ENCODE data around the gene TST. TPM values are rescaled to one million over a fixed set of nuclear protein-coding genes. Genes with fewer than 3 reads are reported as not detected.

TST gene
- total and polyA plus RNA-seq, 2 donors, result 13.8 to 17.1 TPM

- Histone ChIP-seq H3K36me3 (ENCODE audit: control insufficient read depth in 2 of 2, insufficient read depth in 2 of 2, low read length in 1 of 2) (no peaks in the 10 kb centered on the region), H3K27ac (ENCODE audit: low read depth in 1 of 2, low read length in 1 of 2) (no peak overlapping the region), H3K27me3 (ENCODE audit: control insufficient read depth in 2 of 2, insufficient read depth in 1 of 2, low read length in 1 of 2) (peaks cover 2 to 23% of the 10 kb centered on the region in 2 donors), H3K4me3 (ENCODE audit: low read length in 2 of 2) (no peak overlapping the region), H3K4me1 (ENCODE audit: control insufficient read depth in 2 of 2, insufficient read depth in 2 of 2, low read length in 2 of 2) (peaks cover 0 to 2% of the 10 kb centered on the region in 2 donors), H3K9me3 (ENCODE audit: control insufficient read depth in 2 of 2, insufficient read depth in 1 of 2, low read length in 1 of 2) (peaks cover 0 to 3% of the 10 kb centered on the region in 2 donors)
- 98% methylated on average over 2 of the region's 2 CpGs for WGBS
- DNase-seq (ENCODE audit: low read depth in 6 of 9, low spot score in 9 of 9), result no peak
Measured at GRCh38 chr22:37039466-37039865, 20.2 kb upstream of the TST start.

DNA sequence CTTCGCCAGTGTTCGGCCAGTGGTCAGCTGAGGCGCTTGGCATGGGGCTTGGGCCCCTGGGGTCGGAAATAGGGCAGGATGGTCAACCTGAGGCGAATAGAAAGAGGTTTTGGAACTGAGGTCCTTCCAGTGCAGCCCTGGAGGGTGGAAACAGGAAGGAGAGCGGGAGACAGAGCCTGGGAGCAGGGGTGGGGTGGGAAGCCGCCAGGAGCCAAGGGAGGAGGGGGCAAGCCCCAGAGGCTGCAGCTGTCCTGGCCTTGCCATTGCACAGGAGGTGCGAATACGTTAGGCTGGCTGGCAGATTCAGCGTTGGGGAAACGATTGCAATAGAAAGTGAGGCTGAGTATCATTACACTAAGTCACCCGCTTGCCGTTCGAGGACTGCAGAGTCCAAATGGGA, 18.4 kb upstream of the TST start:
- no peak for DNase-seq (ENCODE audit: low read depth in 6 of 9, low spot score in 9 of 9)
- no peaks in the 10 kb centered on the region for H3K36me3 ChIP-seq (ENCODE audit: control insufficient read depth in 2 of 2, insufficient read depth in 2 of 2, low read length in 1 of 2)
- no peak overlapping the region for H3K4me3 ChIP-seq (ENCODE audit: low read length in 2 of 2)
- no peak overlapping the region for H3K27ac ChIP-seq (ENCODE audit: low read depth in 1 of 2, low read length in 1 of 2)
- no peaks in the 10 kb centered on the region for H3K9me3 ChIP-seq (ENCODE audit: control insufficient read depth in 2 of 2, insufficient read depth in 1 of 2, low read length in 1 of 2)
- 78% methylated on average over 14 of the region's 14 CpGs for WGBS
- H3K4me1 ChIP-seq (ENCODE audit: control insufficient read depth in 2 of 2, insufficient read depth in 2 of 2, low read length in 2 of 2), result no peaks in the 10 kb centered on the region
- peaks cover 2 to 15% of the 10 kb centered on the region in 2 donors for H3K27me3 ChIP-seq (ENCODE audit: control insufficient read depth in 2 of 2, insufficient read depth in 1 of 2, low read length in 1 of 2)

DNA sequence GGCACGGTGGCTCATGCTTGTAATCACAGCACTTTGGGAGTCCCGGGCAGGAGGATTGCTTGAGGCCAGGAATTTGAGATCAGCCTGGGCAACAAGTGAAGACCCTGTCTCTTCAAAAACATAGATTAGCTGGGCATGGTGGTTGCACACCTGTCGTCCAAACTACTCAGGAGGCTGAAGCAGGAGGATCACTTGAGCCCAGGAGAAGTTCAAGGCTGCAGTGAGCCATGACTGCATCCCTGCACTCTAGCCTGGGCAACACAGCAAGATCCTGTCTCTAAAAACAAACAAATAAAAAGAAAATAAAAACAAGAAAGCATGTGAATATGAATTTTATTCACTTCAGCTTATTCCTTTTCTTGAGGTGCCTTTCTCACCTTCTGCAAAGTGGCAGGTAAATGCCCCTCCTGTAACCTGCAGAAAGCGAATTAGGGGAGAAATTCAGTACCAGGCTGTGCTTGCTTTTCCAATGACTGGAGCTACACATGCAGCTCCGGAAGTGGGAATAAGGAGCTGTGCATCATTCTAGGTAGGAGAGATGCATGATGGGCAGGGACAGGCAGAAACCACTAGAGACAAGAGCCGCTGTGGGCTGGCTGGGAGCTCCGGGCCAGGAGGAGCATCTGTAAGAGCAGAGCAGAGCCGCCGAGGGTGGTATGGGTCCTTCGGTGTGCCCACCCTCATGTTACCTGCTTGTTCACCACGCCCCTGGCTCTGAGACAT, 17.6 kb upstream of the TST start:
- no peaks in the 10 kb centered on the region for H3K36me3 ChIP-seq (ENCODE audit: control insufficient read depth in 2 of 2, insufficient read depth in 2 of 2, low read length in 1 of 2)
- DNase-seq (ENCODE audit: low read depth in 6 of 9, low spot score in 9 of 9), result no peak
- WGBS, result 91% methylated on average over 11 of the region's 11 CpGs
- H3K27me3 ChIP-seq (ENCODE audit: control insufficient read depth in 2 of 2, insufficient read depth in 1 of 2, low read length in 1 of 2), result peaks cover 2 to 15% of the 10 kb centered on the region in 2 donors
- H3K4me1 ChIP-seq (ENCODE audit: control insufficient read depth in 2 of 2, insufficient read depth in 2 of 2, low read length in 2 of 2), result no peaks in the 10 kb centered on the region
- H3K27ac ChIP-seq (ENCODE audit: low read depth in 1 of 2, low read length in 1 of 2), result no peak overlapping the region
- H3K4me3 ChIP-seq (ENCODE audit: low read length in 2 of 2), result no peak overlapping the region
- no peaks in the 10 kb centered on the region for H3K9me3 ChIP-seq (ENCODE audit: control insufficient read depth in 2 of 2, insufficient read depth in 1 of 2, low read length in 1 of 2)

GRCh38 chr22:37033605-37034430, 14.6 kb upstream of the TST start:
- no peak overlapping the region for H3K27ac ChIP-seq (ENCODE audit: low read depth in 1 of 2, low read length in 1 of 2)
- H3K4me1 ChIP-seq (ENCODE audit: control insufficient read depth in 2 of 2, insufficient read depth in 2 of 2, low read length in 2 of 2), result no peaks in the 10 kb centered on the region
- H3K27me3 ChIP-seq (ENCODE audit: control insufficient read depth in 2 of 2, insufficient read depth in 1 of 2, low read length in 1 of 2), result peaks cover 2 to 12% of the 10 kb centered on the region in 2 donors
- 97% methylated on average over 23 of the region's 23 CpGs for WGBS
- H3K36me3 ChIP-seq (ENCODE audit: control insufficient read depth in 2 of 2, insufficient read depth in 2 of 2, low read length in 1 of 2), result peaks cover 0 to 5% of the 10 kb centered on the region in 2 donors
- no peak overlapping the region for H3K4me3 ChIP-seq (ENCODE audit: low read length in 2 of 2)
- H3K9me3 ChIP-seq (ENCODE audit: control insufficient read depth in 2 of 2, insufficient read depth in 1 of 2, low read length in 1 of 2), result no peaks in the 10 kb centered on the region
- DNase-seq (ENCODE audit: low read depth in 6 of 9, low spot score in 9 of 9), result no peak

DNA sequence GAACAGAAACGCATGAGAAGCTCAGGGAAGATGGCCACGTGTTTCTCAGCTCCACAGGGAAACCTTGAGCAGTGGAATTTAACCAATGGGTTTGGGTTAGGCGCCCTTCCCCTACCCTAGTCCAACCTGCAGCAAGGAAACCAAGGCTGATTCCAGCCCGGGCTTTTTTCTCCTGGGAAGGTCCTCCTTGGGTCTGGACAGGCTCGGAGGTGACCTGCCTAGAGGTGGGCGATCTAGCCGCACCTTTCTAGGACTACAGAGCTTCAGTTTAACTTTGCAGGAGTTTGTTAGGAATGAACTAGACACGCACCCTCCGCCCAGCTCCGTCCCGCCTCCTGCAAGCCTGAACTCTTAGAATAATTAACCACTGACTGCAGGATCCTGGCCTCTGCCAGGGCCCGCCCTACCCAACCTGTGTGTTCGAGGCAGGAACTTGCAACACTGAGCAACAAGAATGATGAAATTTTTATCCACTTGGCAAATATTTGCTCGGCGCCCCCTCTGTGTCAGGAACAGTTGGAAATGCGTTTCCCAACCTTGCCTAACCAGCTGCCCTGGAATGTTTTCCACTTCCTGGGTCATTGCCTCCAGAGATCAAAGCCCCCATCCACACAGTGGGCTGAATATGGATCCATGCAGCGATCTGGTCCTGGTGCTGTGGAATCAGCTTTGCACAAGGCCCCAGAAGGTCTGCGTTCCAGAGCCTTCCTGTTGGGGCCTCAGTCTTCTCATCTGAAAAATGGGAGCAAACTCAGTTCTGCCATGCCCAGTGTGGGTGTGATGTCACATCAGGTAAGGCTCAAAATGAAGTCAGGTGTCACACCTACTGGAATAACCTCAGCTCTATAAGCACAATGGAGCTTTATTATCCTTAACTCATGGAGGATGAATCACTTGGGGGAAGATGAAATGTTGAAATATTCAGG, 13.6 kb upstream of the TST start:
- DNase-seq (ENCODE audit: low read depth in 6 of 9, low spot score in 9 of 9), result no peak
- Histone ChIP-seq H3K27me3 (ENCODE audit: control insufficient read depth in 2 of 2, insufficient read depth in 1 of 2, low read length in 1 of 2) (peaks cover 2 to 11% of the 10 kb centered on the region in 2 donors), H3K36me3 (ENCODE audit: control insufficient read depth in 2 of 2, insufficient read depth in 2 of 2, low read length in 1 of 2) (peaks cover 0 to 5% of the 10 kb centered on the region in 2 donors), H3K9me3 (ENCODE audit: control insufficient read depth in 2 of 2, insufficient read depth in 1 of 2, low read length in 1 of 2) (no peaks in the 10 kb centered on the region), H3K4me1 (ENCODE audit: control insufficient read depth in 2 of 2, insufficient read depth in 2 of 2, low read length in 2 of 2) (no peaks in the 10 kb centered on the region), H3K27ac (ENCODE audit: low read depth in 1 of 2, low read length in 1 of 2) (no peak overlapping the region), H3K4me3 (ENCODE audit: low read length in 2 of 2) (no peak overlapping the region)
- 93% methylated on average over 18 of the region's 18 CpGs for WGBS

GRCh38 chr22:37032134-37032534, 12.9 kb upstream of the TST start:
- H3K4me1 ChIP-seq (ENCODE audit: control insufficient read depth in 2 of 2, insufficient read depth in 2 of 2, low read length in 2 of 2), result no peaks in the 10 kb centered on the region
- peaks cover 0 to 5% of the 10 kb centered on the region in 2 donors for H3K36me3 ChIP-seq (ENCODE audit: control insufficient read depth in 2 of 2, insufficient read depth in 2 of 2, low read length in 1 of 2)
- H3K9me3 ChIP-seq (ENCODE audit: control insufficient read depth in 2 of 2, insufficient read depth in 1 of 2, low read length in 1 of 2), result no peaks in the 10 kb centered on the region
- H3K27ac ChIP-seq (ENCODE audit: low read depth in 1 of 2, low read length in 1 of 2), result no peak overlapping the region
- 95% methylated on average over 2 of the region's 2 CpGs for WGBS
- no peak for DNase-seq (ENCODE audit: low read depth in 6 of 9, low spot score in 9 of 9)
- H3K27me3 ChIP-seq (ENCODE audit: control insufficient read depth in 2 of 2, insufficient read depth in 1 of 2, low read length in 1 of 2), result peaks cover 0 to 4% of the 10 kb centered on the region in 2 donors
- H3K4me3 ChIP-seq (ENCODE audit: low read length in 2 of 2), result no peak overlapping the region

- DNase-seq (ENCODE audit: low read depth in 6 of 9, low spot score in 9 of 9), result no peak
- H3K4me1 ChIP-seq (ENCODE audit: control insufficient read depth in 2 of 2, insufficient read depth in 2 of 2, low read length in 2 of 2), result no peaks in the 10 kb centered on the region
- no peak overlapping the region for H3K27ac ChIP-seq (ENCODE audit: low read depth in 1 of 2, low read length in 1 of 2)
- no peaks in the 10 kb centered on the region for H3K27me3 ChIP-seq (ENCODE audit: control insufficient read depth in 2 of 2, insufficient read depth in 1 of 2, low read length in 1 of 2)
- H3K4me3 ChIP-seq (ENCODE audit: low read length in 2 of 2), result no peak overlapping the region
- WGBS, result 92% methylated on average over 14 of the region's 14 CpGs
- H3K9me3 ChIP-seq (ENCODE audit: control insufficient read depth in 2 of 2, insufficient read depth in 1 of 2, low read length in 1 of 2), result no peaks in the 10 kb centered on the region
- H3K36me3 ChIP-seq (ENCODE audit: control insufficient read depth in 2 of 2, insufficient read depth in 2 of 2, low read length in 1 of 2), result peaks cover 0 to 5% of the 10 kb centered on the region in 2 donors
Measured at GRCh38 chr22:37030560-37031281, 11.5 kb upstream of the TST start.
